Measurements from ENCODE around the gene VPS51. TPM values are rescaled to one million over a fixed set of nuclear protein-coding genes. Genes with fewer than 3 reads are reported as not detected.

VPS51 gene
- total RNA-seq, 1 donor from 2014 or later = 41.4 TPM

- no peak for FAIRE-seq
- peaks cover 13% of the 10 kb centered on the region for H3K4me1 ChIP-seq (ENCODE audit: insufficient read depth, low read length)
- peaks cover 8% of the 10 kb centered on the region for H3K4me1 Mint-ChIP-seq (ENCODE audit: low read depth, unreplicated experiment)
Measured at GRCh38 chr11:65134240-65134951, 38.4 kb downstream of the VPS51 start, which contains the start of gene SYVN1. Gene SYVN1, minus strand, starts transcription at chr11:65134519. Its CDS starts 918 bp downstream, at chr11:65133601.

GRCh38 chr11:65134952-65135632, 39.1 kb downstream of the VPS51 start:
- Mint-ChIP-seq H3K4me3 (ENCODE audit: unreplicated experiment) (peak overlapping the region; percentile 99), H3K9me3 (ENCODE audit: unreplicated experiment) (no peaks in the 10 kb centered on the region), H3K36me3 (ENCODE audit: low read depth, unreplicated experiment) (peaks cover 14% of the 10 kb centered on the region), H3K4me1 (ENCODE audit: low read depth, unreplicated experiment) (peaks cover 8% of the 10 kb centered on the region), H3K27ac (ENCODE audit: unreplicated experiment) (peak overlapping the region; percentile 100), H3K27me3 (ENCODE audit: low read depth, unreplicated experiment) (peaks cover 4% of the 10 kb centered on the region)
- Histone ChIP-seq H4K20me1 (ENCODE audit: insufficient read depth, low read length) (peaks cover 36% of the 10 kb centered on the region), H3K9ac (ENCODE audit: low read length) (peak overlapping the region; percentile 98), H3K27me3 (ENCODE audit: insufficient read depth, low read length) (no peaks in the 10 kb centered on the region), H3K27ac (ENCODE audit: low read depth, low read length) (peak overlapping the region; percentile 99), H3K4me1 (ENCODE audit: insufficient read depth, low read length) (peaks cover 13% of the 10 kb centered on the region), H2AFZ (ENCODE audit: low read depth, low read length) (peak overlapping the region; percentile 85), H3K79me2 (ENCODE audit: insufficient read depth, low read length) (peaks cover 38% of the 10 kb centered on the region), H3K4me2 (ENCODE audit: low read length) (peak overlapping the region; percentile 98), H3K36me3 (ENCODE audit: insufficient read depth, low read length) (peaks cover 12% of the 10 kb centered on the region), H3K9me3 (ENCODE audit: insufficient read depth, low read depth, low read length) (no peaks in the 10 kb centered on the region), H3K4me3 (ENCODE audit: insufficient read depth, low read depth, low read length) (peak overlapping the region; percentile 88)
- FAIRE-seq = peak; percentile 80
- TF ChIP-seq EZH2 (IDR thresholded peaks at IDR 0.05; ENCODE audit: insufficient read depth, low read length) (no peak), CTCF (IDR thresholded peaks at IDR 0.05; ENCODE audit: insufficient read depth, low read depth, low read length) (no peak)
- DNase-seq (ENCODE audit: low read depth) = peak; percentile 97

More at GRCh38 chr11:65134240-65134951, 38.4 kb downstream of the VPS51 start, which contains the start of gene SYVN1:
- Histone ChIP-seq H3K36me3 (ENCODE audit: insufficient read depth, low read length) (peaks cover 17% of the 10 kb centered on the region), H3K27me3 (ENCODE audit: insufficient read depth, low read length) (no peaks in the 10 kb centered on the region), H3K4me3 (ENCODE audit: insufficient read depth, low read depth, low read length) (peak within 1 kb of the TSS; percentile 88), H3K27ac (ENCODE audit: low read depth, low read length) (peak within 1 kb of the TSS; percentile 99), H3K9me3 (ENCODE audit: insufficient read depth, low read depth, low read length) (no peaks in the 10 kb centered on the region), H3K4me2 (ENCODE audit: low read length) (peak within 1 kb of the TSS; percentile 98), H3K9ac (ENCODE audit: low read length) (peak within 1 kb of the TSS; percentile 98), H4K20me1 (ENCODE audit: insufficient read depth, low read length) (peaks cover 43% of the 10 kb centered on the region), H2AFZ (ENCODE audit: low read depth, low read length) (peak within 1 kb of the TSS; percentile 85), H3K79me2 (ENCODE audit: insufficient read depth, low read length) (peaks cover 38% of the 10 kb centered on the region)
- H3K27ac Mint-ChIP-seq (ENCODE audit: unreplicated experiment) = peak within 1 kb of the TSS; percentile 100
- peak within 1 kb of the TSS; percentile 99 for H3K4me3 Mint-ChIP-seq (ENCODE audit: unreplicated experiment)
- no peak for TF ChIP-seq EZH2 (IDR thresholded peaks at IDR 0.05; ENCODE audit: insufficient read depth, low read length)
- no peak for TF ChIP-seq CTCF (IDR thresholded peaks at IDR 0.05; ENCODE audit: insufficient read depth, low read depth, low read length)
- H3K27me3 Mint-ChIP-seq (ENCODE audit: low read depth, unreplicated experiment) = no peaks in the 10 kb centered on the region
- peak; percentile 83 for DNase-seq (ENCODE audit: low read depth)
- peaks cover 14% of the 10 kb centered on the region for H3K36me3 Mint-ChIP-seq (ENCODE audit: low read depth, unreplicated experiment)
- no peaks in the 10 kb centered on the region for H3K9me3 Mint-ChIP-seq (ENCODE audit: unreplicated experiment)
